Measurements from ENCODE around the gene ROR1. TPM values are rescaled to one million over a fixed set of nuclear protein-coding genes. Genes with fewer than 3 reads are reported as not detected.

The ROR1 gene
- total RNA-seq, 6 experiments from 2014 or later: 7.4 to 9.4 (median 8.9) TPM

DNA sequence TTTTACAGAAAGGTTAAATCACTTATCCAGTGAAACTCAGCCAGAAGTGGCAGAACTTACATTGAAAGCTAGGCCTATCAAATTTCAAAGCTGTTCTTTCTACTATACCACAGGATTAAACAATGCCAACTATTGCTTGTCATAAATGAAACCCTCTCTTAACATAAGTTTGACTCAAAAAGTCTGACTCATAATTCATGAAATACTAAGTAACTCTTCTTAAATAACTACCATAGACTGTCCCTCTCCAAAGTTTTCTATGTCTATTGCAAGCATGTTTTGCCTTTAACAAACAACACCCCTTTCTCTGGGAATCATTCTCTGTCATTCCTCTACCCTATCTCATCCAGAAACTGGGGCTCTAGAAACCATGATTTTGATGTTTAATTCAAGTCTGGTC lies 320.1 kb downstream of the ROR1 start:
- Mint-ChIP-seq H3K9me3 (no peaks in the 10 kb centered on the region), H3K36me3 (ENCODE audit: low read depth) (peaks cover 4% of the 10 kb centered on the region; the same call in 1 of the 2 replicates), H3K4me3 (no peak overlapping the region), H3K27ac (no peak overlapping the region), H3K4me1 (ENCODE audit: low read depth) (peaks cover 20% of the 10 kb centered on the region), H3K27me3 (ENCODE audit: insufficient read depth) (no peaks in the 10 kb centered on the region; the same call in 1 of the 2 replicates)
- no peak for TF ChIP-seq CTCF (IDR thresholded peaks at IDR 0.05)
- DNase-seq: no peak

- no peaks in the 10 kb centered on the region for H3K9me3 Mint-ChIP-seq
- H3K27me3 Mint-ChIP-seq (ENCODE audit: insufficient read depth): no peaks in the 10 kb centered on the region; the same call in 1 of the 2 replicates
- DNase-seq: no peak
- H3K4me3 Mint-ChIP-seq: no peak overlapping the region
- peaks cover 4% of the 10 kb centered on the region; the same call in 1 of the 2 replicates for H3K36me3 Mint-ChIP-seq (ENCODE audit: low read depth)
- TF ChIP-seq CTCF (IDR thresholded peaks at IDR 0.05): no peak
- no peak overlapping the region for H3K27ac Mint-ChIP-seq
- peaks cover 24% of the 10 kb centered on the region for H3K4me1 Mint-ChIP-seq (ENCODE audit: low read depth)
Measured at GRCh38 chr1:64095832-64096231, 322.0 kb downstream of the ROR1 start.

DNA sequence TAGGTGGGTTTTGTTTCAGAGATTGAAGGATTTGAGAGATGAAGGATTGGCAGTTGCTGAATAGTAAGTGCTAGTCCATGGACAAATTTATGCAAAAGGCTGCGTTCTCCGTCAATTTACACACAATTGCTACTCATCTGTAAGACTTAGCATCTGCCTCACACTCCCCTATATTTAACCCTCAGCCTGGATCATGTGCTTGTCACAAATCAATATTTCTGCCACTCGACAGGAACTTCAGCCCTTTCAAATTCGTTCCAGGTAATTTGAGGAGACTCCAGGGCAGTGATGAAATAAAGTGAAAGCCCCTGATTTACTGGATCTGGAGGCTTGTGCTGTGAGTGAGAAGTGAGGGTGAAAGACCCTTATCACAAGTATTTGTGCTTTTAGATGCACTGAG lies 324.0 kb downstream of the ROR1 start:
- H3K4me1 Mint-ChIP-seq (ENCODE audit: low read depth): peaks cover 26% of the 10 kb centered on the region
- no peak for DNase-seq
- H3K27ac Mint-ChIP-seq: no peak overlapping the region
- H3K36me3 Mint-ChIP-seq (ENCODE audit: low read depth): peaks cover 4% of the 10 kb centered on the region; the same call in 1 of the 2 replicates
- no peak for TF ChIP-seq CTCF (IDR thresholded peaks at IDR 0.05)
- no peaks in the 10 kb centered on the region; the same call in 1 of the 2 replicates for H3K27me3 Mint-ChIP-seq (ENCODE audit: insufficient read depth)
- H3K4me3 Mint-ChIP-seq: no peak overlapping the region
- no peaks in the 10 kb centered on the region for H3K9me3 Mint-ChIP-seq

DNA sequence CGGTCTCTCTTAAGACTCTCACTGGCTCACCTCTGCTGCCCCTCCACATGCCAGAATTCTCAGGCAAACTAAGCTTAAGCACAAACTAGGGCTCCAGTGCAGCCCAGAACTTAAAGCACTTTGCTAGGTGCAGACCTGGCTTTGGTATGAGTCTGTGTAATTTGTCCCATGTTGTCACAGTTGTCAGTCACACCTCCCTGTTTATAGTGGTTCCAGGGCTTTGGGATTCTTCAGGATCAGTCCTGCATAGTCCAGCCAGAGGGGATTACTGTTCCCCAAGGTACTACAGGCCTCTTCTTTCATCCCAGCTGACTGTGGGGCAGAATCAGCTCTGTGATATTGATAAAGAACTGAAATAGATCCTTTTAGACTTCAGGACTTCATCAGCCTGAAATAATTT lies 324.6 kb downstream of the ROR1 start:
- Mint-ChIP-seq H3K9me3 (no peaks in the 10 kb centered on the region), H3K36me3 (ENCODE audit: low read depth) (peaks cover 4% of the 10 kb centered on the region; the same call in 1 of the 2 replicates), H3K27ac (no peak overlapping the region), H3K27me3 (ENCODE audit: insufficient read depth) (no peaks in the 10 kb centered on the region; the same call in 1 of the 2 replicates), H3K4me1 (ENCODE audit: low read depth) (peaks cover 20% of the 10 kb centered on the region), H3K4me3 (no peak overlapping the region)
- no peak for TF ChIP-seq CTCF (IDR thresholded peaks at IDR 0.05)
- no peak for DNase-seq

DNA sequence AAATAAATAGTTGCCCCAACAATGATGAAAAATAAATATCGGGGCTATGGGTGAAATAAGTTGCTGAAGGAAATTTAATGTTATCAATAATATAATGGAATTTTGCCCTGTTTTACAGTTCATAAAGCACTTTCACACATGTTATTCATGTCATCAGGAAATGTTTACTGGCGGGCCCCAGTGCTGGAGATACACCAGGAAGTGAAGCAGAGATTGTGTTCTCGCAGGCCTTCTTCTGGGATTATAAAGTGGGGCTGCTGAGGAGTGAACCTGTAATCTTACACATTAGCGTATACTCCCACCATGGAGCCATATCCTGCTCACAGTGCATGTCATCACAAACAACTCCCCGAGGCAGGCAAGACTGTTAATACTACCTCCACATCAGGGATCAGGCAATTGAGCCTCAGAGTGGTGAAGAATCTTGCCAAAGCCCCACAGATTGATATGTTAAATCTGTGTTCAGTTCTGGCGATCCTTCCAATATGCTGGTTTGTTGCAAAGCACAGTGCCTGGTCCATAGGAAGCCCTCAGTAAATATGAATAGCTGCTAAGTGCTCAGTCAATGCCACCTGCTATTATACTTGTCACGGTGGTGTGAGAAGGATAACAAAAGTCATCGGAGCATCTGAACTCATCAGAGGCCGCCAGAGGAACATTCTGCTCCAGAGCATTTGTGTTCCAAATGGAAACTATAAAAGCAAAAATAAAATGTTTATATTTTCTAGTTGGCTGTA lies 325.2 kb downstream of the ROR1 start:
- peaks cover 14% of the 10 kb centered on the region for H3K4me1 Mint-ChIP-seq (ENCODE audit: low read depth)
- H3K27me3 Mint-ChIP-seq (ENCODE audit: insufficient read depth): no peaks in the 10 kb centered on the region; the same call in 1 of the 2 replicates
- DNase-seq: no peak
- H3K4me3 Mint-ChIP-seq: no peak overlapping the region
- no peak for TF ChIP-seq CTCF (IDR thresholded peaks at IDR 0.05)
- no peaks in the 10 kb centered on the region for H3K9me3 Mint-ChIP-seq
- H3K36me3 Mint-ChIP-seq (ENCODE audit: low read depth): no peaks in the 10 kb centered on the region
- H3K27ac Mint-ChIP-seq: no peak overlapping the region
